Measurements from ENCODE around the gene LSP1.

The LSP1 gene

DNA sequence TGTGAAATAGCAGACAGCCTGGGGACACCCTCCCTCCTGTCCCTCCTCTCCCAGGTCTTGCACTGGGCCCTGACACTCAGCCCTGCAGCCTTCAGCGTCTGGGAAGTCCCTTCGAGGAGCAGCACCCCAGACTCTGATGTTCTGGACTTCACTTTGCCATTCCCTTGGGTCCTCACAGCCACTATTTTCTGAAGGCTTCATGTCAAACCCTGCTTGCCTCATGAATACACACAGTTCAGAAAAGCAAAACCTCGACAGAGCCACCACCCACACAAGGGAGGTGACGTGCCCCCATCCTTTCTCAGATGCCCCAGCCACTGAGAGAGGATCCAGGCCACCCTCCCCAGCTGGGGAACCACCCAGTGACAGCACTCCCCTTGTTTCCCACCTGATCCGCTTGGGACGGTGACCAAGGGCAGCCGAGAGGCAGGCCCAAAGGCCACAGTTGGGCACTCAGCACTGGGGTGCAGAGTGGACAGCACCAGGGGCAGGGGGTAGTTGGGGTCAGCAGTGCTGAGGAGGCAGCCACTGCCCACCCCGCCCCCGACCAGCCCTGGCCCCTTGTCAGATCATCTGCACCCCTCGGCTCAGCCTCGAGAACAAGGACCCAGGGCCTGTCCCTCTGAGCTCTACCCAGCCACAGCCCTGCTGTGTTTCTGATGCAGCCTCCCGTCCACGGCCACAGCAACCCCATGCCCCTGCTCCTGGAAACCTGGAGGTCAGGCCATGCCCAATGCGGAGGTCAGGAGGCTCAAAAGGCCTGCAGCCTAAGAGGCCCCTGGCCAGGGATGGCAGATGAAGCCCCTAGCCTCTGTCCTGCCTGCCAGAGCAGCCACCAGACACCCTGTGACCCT is 63.5 kb downstream of the LSP1 start:
- no peak for TF ChIP-seq ISL1 (CRISPR knock-in tag; IDR thresholded peaks at IDR 0.05)
- TF ChIP-seq GLIS3 (CRISPR knock-in tag; IDR thresholded peaks at IDR 0.05) = no peak
- TF ChIP-seq, protein P1, sequence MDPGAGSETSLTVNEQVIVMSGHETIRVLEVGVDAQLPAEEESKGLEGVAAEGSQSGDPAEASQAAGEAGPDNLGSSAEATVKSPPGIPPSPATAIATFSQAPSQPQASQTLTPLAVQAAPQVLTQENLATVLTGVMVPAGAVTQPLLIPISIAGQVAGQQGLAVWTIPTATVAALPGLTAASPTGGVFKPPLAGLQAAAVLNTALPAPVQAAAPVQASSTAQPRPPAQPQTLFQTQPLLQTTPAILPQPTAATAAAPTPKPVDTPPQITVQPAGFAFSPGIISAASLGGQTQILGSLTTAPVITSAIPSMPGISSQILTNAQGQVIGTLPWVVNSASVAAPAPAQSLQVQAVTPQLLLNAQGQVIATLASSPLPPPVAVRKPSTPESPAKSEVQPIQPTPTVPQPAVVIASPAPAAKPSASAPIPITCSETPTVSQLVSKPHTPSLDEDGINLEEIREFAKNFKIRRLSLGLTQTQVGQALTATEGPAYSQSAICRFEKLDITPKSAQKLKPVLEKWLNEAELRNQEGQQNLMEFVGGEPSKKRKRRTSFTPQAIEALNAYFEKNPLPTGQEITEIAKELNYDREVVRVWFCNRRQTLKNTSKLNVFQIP (CRISPR knock-in tag; IDR thresholded peaks at IDR 0.05; ENCODE audit: borderline replicate concordance, low read depth) = no peak
- no peak for TF ChIP-seq BACH2 (CRISPR knock-in tag; IDR thresholded peaks at IDR 0.05; ENCODE audit: borderline replicate concordance)
- TF ChIP-seq, protein P2, sequence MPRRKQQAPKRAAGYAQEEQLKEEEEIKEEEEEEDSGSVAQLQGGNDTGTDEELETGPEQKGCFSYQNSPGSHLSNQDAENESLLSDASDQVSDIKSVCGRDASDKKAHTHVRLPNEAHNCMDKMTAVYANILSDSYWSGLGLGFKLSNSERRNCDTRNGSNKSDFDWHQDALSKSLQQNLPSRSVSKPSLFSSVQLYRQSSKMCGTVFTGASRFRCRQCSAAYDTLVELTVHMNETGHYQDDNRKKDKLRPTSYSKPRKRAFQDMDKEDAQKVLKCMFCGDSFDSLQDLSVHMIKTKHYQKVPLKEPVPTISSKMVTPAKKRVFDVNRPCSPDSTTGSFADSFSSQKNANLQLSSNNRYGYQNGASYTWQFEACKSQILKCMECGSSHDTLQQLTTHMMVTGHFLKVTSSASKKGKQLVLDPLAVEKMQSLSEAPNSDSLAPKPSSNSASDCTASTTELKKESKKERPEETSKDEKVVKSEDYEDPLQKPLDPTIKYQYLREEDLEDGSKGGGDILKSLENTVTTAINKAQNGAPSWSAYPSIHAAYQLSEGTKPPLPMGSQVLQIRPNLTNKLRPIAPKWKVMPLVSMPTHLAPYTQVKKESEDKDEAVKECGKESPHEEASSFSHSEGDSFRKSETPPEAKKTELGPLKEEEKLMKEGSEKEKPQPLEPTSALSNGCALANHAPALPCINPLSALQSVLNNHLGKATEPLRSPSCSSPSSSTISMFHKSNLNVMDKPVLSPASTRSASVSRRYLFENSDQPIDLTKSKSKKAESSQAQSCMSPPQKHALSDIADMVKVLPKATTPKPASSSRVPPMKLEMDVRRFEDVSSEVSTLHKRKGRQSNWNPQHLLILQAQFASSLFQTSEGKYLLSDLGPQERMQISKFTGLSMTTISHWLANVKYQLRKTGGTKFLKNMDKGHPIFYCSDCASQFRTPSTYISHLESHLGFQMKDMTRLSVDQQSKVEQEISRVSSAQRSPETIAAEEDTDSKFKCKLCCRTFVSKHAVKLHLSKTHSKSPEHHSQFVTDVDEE (CRISPR knock-in tag; IDR thresholded peaks at IDR 0.05) = no peak
- no peak for TF ChIP-seq ZC3H10 (CRISPR knock-in tag; IDR thresholded peaks at IDR 0.05)
- no peak for TF ChIP-seq ZNF565 (CRISPR knock-in tag; conservative IDR thresholded peaks at IDR 0.05; ENCODE audit: low read depth)
- TF ChIP-seq TOX (CRISPR knock-in tag; IDR thresholded peaks at IDR 0.05; ENCODE audit: borderline replicate concordance) = no peak
- TF ChIP-seq ZFP30 (CRISPR knock-in tag; IDR thresholded peaks at IDR 0.05) = no peak
- no peak for TF ChIP-seq ESRRG (CRISPR knock-in tag; IDR thresholded peaks at IDR 0.05)
- no peak for TF ChIP-seq ZFP3 (CRISPR knock-in tag; IDR thresholded peaks at IDR 0.05)
- no peak for TF ChIP-seq ZNF70 (CRISPR knock-in tag; IDR thresholded peaks at IDR 0.05)
- no peak for TF ChIP-seq PPARA (CRISPR knock-in tag; IDR thresholded peaks at IDR 0.05; ENCODE audit: borderline replicate concordance)
- TF ChIP-seq, protein P3, sequence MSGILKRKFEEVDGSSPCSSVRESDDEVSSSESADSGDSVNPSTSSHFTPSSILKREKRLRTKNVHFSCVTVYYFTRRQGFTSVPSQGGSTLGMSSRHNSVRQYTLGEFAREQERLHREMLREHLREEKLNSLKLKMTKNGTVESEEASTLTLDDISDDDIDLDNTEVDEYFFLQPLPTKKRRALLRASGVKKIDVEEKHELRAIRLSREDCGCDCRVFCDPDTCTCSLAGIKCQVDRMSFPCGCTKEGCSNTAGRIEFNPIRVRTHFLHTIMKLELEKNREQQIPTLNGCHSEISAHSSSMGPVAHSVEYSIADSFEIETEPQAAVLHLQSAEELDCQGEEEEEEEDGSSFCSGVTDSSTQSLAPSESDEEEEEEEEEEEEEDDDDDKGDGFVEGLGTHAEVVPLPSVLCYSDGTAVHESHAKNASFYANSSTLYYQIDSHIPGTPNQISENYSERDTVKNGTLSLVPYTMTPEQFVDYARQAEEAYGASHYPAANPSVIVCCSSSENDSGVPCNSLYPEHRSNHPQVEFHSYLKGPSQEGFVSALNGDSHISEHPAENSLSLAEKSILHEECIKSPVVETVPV (CRISPR knock-in tag; IDR thresholded peaks at IDR 0.05) = no peak
- TF ChIP-seq CSDC2 (CRISPR knock-in tag; IDR thresholded peaks at IDR 0.05) = no peak
- TF ChIP-seq, protein P4, sequence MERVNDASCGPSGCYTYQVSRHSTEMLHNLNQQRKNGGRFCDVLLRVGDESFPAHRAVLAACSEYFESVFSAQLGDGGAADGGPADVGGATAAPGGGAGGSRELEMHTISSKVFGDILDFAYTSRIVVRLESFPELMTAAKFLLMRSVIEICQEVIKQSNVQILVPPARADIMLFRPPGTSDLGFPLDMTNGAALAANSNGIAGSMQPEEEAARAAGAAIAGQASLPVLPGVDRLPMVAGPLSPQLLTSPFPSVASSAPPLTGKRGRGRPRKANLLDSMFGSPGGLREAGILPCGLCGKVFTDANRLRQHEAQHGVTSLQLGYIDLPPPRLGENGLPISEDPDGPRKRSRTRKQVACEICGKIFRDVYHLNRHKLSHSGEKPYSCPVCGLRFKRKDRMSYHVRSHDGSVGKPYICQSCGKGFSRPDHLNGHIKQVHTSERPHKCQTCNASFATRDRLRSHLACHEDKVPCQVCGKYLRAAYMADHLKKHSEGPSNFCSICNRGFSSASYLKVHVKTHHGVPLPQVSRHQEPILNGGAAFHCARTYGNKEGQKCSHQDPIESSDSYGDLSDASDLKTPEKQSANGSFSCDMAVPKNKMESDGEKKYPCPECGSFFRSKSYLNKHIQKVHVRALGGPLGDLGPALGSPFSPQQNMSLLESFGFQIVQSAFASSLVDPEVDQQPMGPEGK (CRISPR knock-in tag; IDR thresholded peaks at IDR 0.05; ENCODE audit: borderline replicate concordance) = no peak
- TF ChIP-seq RARB (CRISPR knock-in tag; IDR thresholded peaks at IDR 0.05) = no peak
- no peak for TF ChIP-seq SNAI2 (CRISPR knock-in tag; IDR thresholded peaks at IDR 0.05)
- TF ChIP-seq, protein P5, sequence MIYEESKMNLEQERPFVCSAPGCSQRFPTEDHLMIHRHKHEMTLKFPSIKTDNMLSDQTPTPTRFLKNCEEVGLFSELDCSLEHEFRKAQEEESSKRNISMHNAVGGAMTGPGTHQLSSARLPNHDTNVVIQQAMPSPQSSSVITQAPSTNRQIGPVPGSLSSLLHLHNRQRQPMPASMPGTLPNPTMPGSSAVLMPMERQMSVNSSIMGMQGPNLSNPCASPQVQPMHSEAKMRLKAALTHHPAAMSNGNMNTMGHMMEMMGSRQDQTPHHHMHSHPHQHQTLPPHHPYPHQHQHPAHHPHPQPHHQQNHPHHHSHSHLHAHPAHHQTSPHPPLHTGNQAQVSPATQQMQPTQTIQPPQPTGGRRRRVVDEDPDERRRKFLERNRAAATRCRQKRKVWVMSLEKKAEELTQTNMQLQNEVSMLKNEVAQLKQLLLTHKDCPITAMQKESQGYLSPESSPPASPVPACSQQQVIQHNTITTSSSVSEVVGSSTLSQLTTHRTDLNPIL (CRISPR knock-in tag; IDR thresholded peaks at IDR 0.05; ENCODE audit: low read depth) = no peak

DNA sequence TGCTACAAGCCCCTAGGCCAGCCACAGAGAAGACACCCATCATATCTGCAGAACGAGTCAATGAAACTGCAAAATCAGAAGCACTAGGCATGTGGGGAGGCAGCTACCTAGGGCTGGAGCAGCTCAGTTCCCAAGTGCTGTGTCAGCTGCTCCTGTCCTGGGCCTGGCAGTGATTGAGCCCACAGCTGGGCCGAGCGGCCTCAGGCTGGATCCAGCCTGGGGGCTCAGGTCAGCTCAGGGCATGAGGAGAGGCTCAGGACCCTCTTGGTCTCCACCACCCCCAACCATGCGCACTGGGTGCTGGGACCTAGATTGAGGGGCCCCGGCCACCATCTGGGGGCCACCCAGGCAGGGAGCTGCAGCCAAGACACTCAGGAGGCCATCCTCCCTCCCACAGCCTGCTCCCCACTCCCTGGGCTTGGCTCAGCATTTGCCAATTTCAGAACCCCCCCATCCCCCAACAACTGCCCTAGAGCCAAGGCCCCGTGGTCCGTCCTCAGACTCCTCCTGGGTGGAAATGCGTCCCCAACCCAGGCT is 64.2 kb downstream of the LSP1 start:
- ATAC-seq = no peak
- TF ChIP-seq BACH2 (CRISPR knock-in tag; IDR thresholded peaks at IDR 0.05; ENCODE audit: borderline replicate concordance) (no peak), ESRRG (CRISPR knock-in tag; IDR thresholded peaks at IDR 0.05) (no peak), ZNF8 (CRISPR knock-in tag; IDR thresholded peaks at IDR 0.05) (no peak), GLIS3 (CRISPR knock-in tag; IDR thresholded peaks at IDR 0.05) (no peak)

More for the DNA sequence above, 63.5 kb downstream of the LSP1 start:
- ATAC-seq = no peak

All from SK-N-SH treated with all-trans-retinoic acid at 6 μM for 48 hours (cell line).